NT2/D1 (cell line): ENCODE measurements around the gene PRM1.

Experiments
- DNase-seq: peaks from one replicate; pipeline ENCODE4 v3.0.0-alpha.2; 2011; ENCODE audit warnings: low read depth, low spot score
- H3K27me3 ChIP-seq: 2 replicates; pipeline ENCODE4 v1.6.0; 2011; ENCODE audit warnings: mild to moderate bottlenecking; ENCODE audit not compliant: insufficient read length, insufficient read depth
- H3K36me3 ChIP-seq: 2 replicates; pipeline ENCODE4 v1.6.1; 2011; ENCODE audit warnings: mild to moderate bottlenecking, low read length, mixed read lengths; ENCODE audit not compliant: insufficient read depth, insufficient read length
- H3K4me1 ChIP-seq: 2 replicates; pipeline ENCODE4 v1.5.1; 2011; ENCODE audit not compliant: insufficient read depth, insufficient read length
- H3K4me3 ChIP-seq: 2 replicates; pipeline ENCODE4 v1.5.1; 2011; ENCODE audit warnings: low read depth; ENCODE audit not compliant: insufficient read length
- H3K9ac ChIP-seq: 2 replicates; pipeline ENCODE4 v1.6.0; 2011; ENCODE audit warnings: low read depth; ENCODE audit not compliant: insufficient read length
- H3K9me3 ChIP-seq: 2 replicates; pipeline ENCODE4 v1.5.1; 2011; ENCODE audit warnings: mild to moderate bottlenecking, low read length; ENCODE audit not compliant: insufficient read depth
- SUZ12 ChIP-seq: IDR thresholded peaks from 2 replicates; pipeline ENCODE4 v1.6.1; 2011; ENCODE audit not compliant: insufficient read length, insufficient read depth; ENCODE audit errors: extremely low read depth
- YY1 ChIP-seq: IDR thresholded peaks from 2 replicates; pipeline ENCODE4 v1.6.1; 2011; ENCODE audit not compliant: insufficient read length, insufficient read depth
- ZNF274 ChIP-seq: IDR thresholded peaks from 2 replicates; pipeline ENCODE4 v1.6.1; 2011; ENCODE audit warnings: mild to moderate bottlenecking, low read depth, low read length

PRM1 gene

DNA sequence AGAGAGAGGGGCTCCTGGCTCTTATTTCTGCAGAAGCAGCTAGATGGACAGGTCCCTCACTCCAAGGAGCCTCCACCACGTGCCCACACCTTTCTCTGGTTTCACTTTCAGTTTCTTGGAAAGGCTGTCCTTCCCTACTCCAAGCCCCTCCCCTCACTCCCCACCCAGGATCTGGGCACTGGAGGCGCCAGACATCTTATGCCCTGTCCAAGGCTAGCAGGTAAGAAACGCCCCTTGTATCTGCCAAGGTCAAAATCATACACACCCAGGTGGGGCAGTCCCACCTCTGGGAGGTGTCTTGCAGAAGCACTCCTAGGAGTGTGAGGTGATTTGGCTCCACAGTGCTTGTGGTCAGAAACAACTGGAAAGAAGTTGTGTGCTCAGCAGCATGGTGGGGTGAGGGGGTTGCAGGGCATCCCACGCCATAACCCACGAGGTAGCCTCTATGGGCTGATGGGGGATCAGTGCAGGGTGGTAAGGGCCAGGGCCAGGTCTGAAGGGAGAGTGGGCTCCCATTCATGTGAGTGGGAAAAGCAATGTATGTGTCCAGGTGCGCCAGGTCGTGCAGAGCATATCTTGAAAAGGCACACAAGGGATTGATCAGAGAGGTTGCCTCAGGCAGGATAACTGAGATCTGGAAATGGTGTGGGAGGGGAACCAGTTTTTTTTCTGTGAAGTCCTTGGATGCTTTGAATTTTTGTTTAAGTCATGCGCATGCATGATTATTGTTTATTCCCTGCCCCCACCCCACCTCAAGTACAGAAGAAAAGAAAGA is 31.8 kb upstream of the PRM1 start:
- no peak for TF ChIP-seq ZNF274
- no peak for TF ChIP-seq YY1
- TF ChIP-seq SUZ12, result no peak
- Histone ChIP-seq H3K27me3 (no peaks in the 10 kb centered on the region), H3K9ac (peak overlapping the region; percentile 9), H3K4me1 (peaks cover 32% of the 10 kb centered on the region), H3K4me3 (no peak overlapping the region), H3K9me3 (no peaks in the 10 kb centered on the region), H3K36me3 (no peaks in the 10 kb centered on the region)
- peak; percentile 54 for DNase-seq

DNA sequence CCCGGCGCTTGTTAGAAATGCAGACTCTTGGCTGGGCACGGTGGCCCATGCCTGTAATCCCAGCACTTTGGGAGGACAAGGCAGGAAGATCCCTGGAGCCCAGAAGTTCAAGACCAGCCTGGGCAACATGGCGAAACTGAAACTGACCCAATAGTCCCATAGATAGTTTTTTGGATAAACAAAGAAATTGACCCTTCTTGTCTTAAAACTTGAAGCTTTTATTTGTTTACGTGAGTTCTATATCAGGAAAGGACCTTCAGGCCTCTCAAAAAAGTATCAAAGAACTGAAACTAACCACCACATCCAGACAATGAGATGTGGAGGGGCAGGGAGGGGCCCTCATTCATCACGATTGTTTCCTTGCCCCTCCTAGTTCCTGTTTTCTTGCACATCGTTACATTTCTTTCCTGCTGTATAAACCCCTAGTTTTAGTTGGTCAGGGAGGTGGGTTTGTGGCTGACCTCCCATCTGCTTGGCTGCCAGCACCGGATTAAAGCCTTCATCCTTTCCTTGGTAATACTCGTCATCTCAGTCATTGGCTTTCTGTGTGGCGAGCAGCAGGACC is 29.9 kb upstream of the PRM1 start:
- H3K36me3 ChIP-seq, result no peaks in the 10 kb centered on the region
- no peak overlapping the region for H3K9ac ChIP-seq
- H3K4me1 ChIP-seq, result peaks cover 26% of the 10 kb centered on the region
- H3K4me3 ChIP-seq, result no peak overlapping the region
- H3K9me3 ChIP-seq, result no peaks in the 10 kb centered on the region
- no peaks in the 10 kb centered on the region for H3K27me3 ChIP-seq
- no peak for TF ChIP-seq YY1
- TF ChIP-seq SUZ12, result no peak
- no peak for TF ChIP-seq ZNF274
- DNase-seq, result no peak

DNA sequence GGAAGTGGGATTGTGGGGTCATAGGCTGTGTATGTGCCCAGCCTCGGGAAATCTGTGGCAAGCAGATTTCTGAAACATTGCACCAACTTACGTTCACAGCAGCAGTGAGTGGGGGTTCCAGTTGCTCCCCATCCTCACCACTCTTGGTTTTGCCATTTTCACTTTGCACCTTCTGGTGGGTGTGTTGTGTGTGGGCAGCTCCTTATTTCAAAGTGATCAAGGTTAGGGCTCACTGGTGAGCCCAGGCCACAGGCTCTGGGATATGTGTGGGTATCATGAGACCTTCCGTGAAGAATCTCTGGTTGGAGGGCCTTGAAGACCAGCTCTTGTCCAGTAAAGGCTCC is 29.5 kb upstream of the PRM1 start:
- Histone ChIP-seq H3K9me3 (no peaks in the 10 kb centered on the region), H3K36me3 (no peaks in the 10 kb centered on the region), H3K4me3 (no peak overlapping the region), H3K9ac (no peak overlapping the region), H3K27me3 (no peaks in the 10 kb centered on the region), H3K4me1 (peaks cover 26% of the 10 kb centered on the region)
- no peak for DNase-seq
- TF ChIP-seq ZNF274, result no peak
- TF ChIP-seq SUZ12, result no peak
- TF ChIP-seq YY1, result no peak

DNA sequence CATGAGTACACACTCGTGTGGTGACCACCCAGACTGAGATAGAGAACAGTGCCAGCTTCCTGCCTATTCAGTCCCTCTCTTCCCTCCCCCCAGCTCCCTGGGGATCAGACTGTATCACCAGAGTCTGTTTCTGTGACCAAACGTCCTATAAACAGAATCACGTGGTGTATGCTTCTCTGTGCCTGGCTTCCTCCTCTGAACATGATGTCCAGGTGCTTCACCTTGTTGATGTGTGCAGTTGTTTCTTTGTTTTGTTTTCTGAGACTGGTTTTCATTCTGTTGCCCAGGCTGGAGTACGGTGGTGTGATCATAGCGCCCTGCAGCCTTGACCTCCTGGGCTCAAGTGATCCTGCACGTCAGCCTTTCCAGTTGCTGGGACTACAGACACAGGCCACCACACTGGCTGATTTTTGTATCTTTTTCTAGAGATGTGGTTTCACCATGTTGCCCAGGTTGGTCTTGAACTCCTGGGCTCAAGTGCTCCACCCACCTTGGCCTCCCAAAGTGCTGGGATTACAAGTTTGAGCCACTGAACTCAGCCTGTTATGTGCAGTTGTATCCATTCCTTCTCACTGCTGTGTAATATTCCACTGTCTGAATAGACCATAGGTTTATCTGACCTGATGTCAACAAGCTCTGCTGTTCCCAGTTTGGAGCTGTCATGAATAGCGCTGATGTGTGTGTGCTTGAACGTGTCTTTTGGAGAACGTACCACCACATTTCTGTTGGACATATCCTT is 28.9 kb upstream of the PRM1 start:
- Histone ChIP-seq H3K9ac (no peak overlapping the region), H3K9me3 (no peaks in the 10 kb centered on the region), H3K4me3 (no peak overlapping the region), H3K4me1 (peaks cover 26% of the 10 kb centered on the region), H3K36me3 (no peaks in the 10 kb centered on the region), H3K27me3 (no peaks in the 10 kb centered on the region)
- DNase-seq, result no peak
- no peak for TF ChIP-seq SUZ12
- no peak for TF ChIP-seq YY1
- no peak for TF ChIP-seq ZNF274

DNA sequence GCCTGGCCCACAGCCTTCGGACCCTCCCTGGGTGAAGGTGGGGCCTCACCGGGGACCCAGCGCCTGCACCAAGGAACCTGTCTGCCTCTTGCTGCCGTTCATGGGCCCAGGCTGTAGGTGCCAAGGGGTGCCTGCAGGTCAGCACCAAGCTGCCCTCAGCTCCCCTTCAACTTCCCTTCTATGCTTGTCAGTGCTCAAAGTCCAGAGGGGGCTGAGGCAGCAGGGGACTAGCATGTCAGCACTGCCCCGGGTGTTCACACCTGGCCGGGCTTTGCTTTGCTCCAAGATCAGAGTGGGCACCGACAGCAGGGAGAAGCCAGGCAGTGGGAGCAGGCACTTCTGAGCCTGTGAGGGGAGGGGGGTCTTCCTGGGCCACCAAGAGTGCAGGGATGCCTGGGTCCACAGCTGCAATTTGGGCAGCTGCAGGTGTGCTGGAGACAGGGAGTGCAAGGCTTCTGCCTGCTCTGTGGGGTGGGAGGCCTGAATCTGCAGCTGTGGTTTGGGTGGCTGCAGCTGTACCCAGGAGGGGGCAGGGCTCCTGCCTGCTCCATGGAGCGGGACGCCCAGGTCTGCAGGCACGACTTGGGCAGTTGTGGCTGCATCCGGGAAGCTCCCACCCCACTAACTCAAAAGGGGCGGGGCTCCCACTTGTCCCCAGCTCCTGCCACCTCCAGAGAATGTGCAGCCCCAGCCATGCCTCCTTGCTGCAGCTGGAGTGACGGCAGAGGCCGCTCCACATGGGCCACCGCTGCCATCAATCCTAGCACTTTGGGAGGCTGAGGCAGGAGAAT is 27.6 kb upstream of the PRM1 start:
- no peak for DNase-seq
- H3K27me3 ChIP-seq, result no peaks in the 10 kb centered on the region
- TF ChIP-seq YY1, result no peak
- no peaks in the 10 kb centered on the region for H3K9me3 ChIP-seq
- H3K36me3 ChIP-seq, result no peaks in the 10 kb centered on the region
- H3K4me3 ChIP-seq, result no peak overlapping the region
- no peak overlapping the region for H3K9ac ChIP-seq
- peaks cover 16% of the 10 kb centered on the region for H3K4me1 ChIP-seq

DNA sequence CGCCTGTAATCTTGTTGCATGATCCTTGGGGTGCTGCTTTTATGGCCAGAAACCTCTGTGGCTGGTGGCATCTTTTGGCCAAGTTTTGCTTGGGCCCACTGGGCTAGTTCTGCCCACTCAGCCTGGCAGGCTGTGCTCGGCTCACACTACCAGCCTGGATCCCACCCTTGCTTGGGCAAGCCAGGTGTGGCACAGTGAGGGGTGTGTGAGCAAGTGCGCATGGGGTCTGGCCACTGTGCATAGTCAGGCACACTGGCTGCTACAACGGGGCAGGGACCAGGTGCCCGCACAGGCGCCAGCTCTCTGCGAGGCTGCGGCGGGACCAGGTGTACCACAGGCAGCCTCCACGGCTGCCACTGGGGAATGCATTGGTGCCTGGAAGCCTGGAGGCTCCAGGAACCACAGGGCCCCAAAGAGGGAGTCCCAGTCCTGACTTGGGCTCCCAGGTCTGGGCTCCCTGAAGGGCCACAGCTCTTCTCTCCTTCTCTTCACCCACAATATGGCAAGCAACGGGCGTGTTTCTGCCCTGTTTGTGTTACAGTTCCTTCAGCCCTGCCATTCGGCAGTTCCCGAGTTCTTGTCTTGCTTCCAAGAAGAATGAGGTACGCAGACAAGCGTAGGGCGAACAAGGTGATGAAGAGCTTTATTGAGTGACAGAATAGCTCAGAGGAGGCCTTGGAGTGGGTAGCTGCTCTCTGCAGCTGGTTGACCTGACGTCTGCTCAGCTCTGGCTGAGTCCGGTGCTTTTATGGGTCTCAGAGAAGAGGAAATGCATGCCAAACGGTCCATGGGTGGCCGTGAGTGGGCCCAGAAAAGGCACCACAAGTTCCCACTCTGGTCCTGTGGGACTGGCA is 26.7 kb upstream of the PRM1 start:
- Histone ChIP-seq H3K9ac (no peak overlapping the region), H3K36me3 (no peaks in the 10 kb centered on the region), H3K4me1 (peaks cover 16% of the 10 kb centered on the region), H3K9me3 (no peaks in the 10 kb centered on the region), H3K4me3 (no peak overlapping the region), H3K27me3 (no peaks in the 10 kb centered on the region)
- TF ChIP-seq SUZ12 (no peak), YY1 (no peak), ZNF274 (no peak)
- DNase-seq, result no peak
